GM12891 (cell line): ENCODE results near the gene MATN4.

ENCODE experiments used
- PAX5 ChIP-seq: IDR thresholded peaks from 2 replicates; pipeline ENCODE4 v1.6.1; 2011; ENCODE audit warnings: low read length, moderate library complexity, mild to moderate bottlenecking; ENCODE audit not compliant: insufficient read depth, severe bottlenecking
- POLR2A ChIP-seq: IDR thresholded peaks from 2 replicates; pipeline ENCODE4 v1.6.1; 2011; ENCODE audit warnings: low read depth, low read length, control low read depth
- POLR2AphosphoS5 ChIP-seq: IDR thresholded peaks from 2 replicates; pipeline ENCODE4 v1.6.1; 2011; ENCODE audit warnings: low read depth, low read length, control low read depth
- POU2F2 ChIP-seq: IDR thresholded peaks from 2 replicates; pipeline ENCODE4 v1.6.1; 2011; ENCODE audit warnings: low read depth, mild to moderate bottlenecking, control low read depth, low read length, moderate library complexity
- SPI1 ChIP-seq: IDR thresholded peaks from 2 replicates; pipeline ENCODE4 v1.6.1; 2011; ENCODE audit warnings: low read depth, low read length, control low read depth
- TAF1 ChIP-seq: IDR thresholded peaks from 2 replicates; pipeline ENCODE4 v1.6.1; 2011; ENCODE audit warnings: low read depth, low read length, control low read depth

DNA sequence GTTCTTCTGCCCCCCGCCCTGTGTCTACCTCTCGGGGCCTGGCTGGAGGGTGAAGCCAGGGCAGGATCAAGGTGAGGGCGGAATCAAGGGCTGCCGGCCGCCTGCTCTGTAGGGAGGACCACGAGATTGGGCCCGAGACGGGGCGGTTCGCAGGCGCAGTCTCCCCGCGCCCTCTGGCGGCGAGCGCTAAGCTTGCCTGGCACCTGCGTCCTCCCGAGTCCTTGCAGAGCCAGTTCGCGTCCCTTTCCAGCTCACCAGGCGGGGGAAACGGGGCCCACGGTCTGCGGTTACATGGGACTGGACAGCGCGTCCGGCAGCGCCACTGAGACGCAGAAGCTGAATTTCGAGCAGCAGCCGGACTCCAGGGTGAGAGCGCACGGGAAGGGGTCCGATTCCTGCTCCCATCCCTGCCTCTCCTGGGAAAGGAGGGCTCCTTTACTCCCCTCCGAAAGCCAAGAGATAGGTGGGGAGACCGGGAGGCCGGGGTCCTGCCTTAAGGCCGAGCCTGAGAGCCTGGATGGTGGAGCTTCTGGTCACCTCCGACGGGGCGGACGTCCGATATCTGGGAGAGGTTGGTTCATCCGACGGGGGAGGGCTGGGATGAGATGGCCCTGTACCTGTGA, 3.6 kb upstream of the MATN4 start:
- TF ChIP-seq TAF1: no peak
- no peak for TF ChIP-seq POLR2A
- no peak for TF ChIP-seq SPI1
- TF ChIP-seq POLR2AphosphoS5: no peak
- no peak for TF ChIP-seq PAX5
- TF ChIP-seq POU2F2: no peak
